ENCODE results near the gene BARX1.

- TF ChIP-seq, protein P1, sequence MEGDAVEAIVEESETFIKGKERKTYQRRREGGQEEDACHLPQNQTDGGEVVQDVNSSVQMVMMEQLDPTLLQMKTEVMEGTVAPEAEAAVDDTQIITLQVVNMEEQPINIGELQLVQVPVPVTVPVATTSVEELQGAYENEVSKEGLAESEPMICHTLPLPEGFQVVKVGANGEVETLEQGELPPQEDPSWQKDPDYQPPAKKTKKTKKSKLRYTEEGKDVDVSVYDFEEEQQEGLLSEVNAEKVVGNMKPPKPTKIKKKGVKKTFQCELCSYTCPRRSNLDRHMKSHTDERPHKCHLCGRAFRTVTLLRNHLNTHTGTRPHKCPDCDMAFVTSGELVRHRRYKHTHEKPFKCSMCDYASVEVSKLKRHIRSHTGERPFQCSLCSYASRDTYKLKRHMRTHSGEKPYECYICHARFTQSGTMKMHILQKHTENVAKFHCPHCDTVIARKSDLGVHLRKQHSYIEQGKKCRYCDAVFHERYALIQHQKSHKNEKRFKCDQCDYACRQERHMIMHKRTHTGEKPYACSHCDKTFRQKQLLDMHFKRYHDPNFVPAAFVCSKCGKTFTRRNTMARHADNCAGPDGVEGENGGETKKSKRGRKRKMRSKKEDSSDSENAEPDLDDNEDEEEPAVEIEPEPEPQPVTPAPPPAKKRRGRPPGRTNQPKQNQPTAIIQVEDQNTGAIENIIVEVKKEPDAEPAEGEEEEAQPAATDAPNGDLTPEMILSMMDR (IDR thresholded peaks at IDR 0.05) = no peak
- no peak for TF ChIP-seq POLR2A (IDR thresholded peaks at IDR 0.05)
Observed at GRCh38 chr9:93903886-93904648, 51.1 kb downstream of the BARX1 start.
